Fibroblast of the aortic adventitia (primary cell): ENCODE measurements around the gene ITGA8. TPM values are rescaled to one million over a fixed set of nuclear protein-coding genes. Genes with fewer than 3 reads are reported as not detected.
A peak's percentile ranks its signal among the peaks of the same experiment; 100 is the strongest.

Source experiments
- DNase-seq: peaks from one replicate; pipeline ENCODE4 v3.0.0-alpha.2; 2010; ENCODE audit warnings: low read depth
- H3K4me3 ChIP-seq: 2 replicates; pipeline ENCODE4 v1.5.1; 2011; ENCODE audit warnings: low read depth, mild to moderate bottlenecking, control low read depth, low read length, moderate library complexity
- CTCF ChIP-seq: IDR thresholded peaks from 2 replicates; pipeline ENCODE4 v1.5.1; 2011; ENCODE audit warnings: mild to moderate bottlenecking, low read length, control low read depth, inconsistent platforms; ENCODE audit not compliant: insufficient read depth
- total RNA-seq: library from RNA; depleted of rRNA; stranded (reverse); fragments of >200 nt; gene quantifications from 2 replicates; pipeline ENCODE4 v1.2.3, GENCODE V29; 2012; ENCODE audit warnings: low replicate concordance

ITGA8 gene
- total RNA-seq, 1 donor, result 38.5 TPM

- no peak for DNase-seq
- H3K4me3 ChIP-seq, result no peak overlapping the region
- TF ChIP-seq CTCF, result no peak
Measured at GRCh38 chr10:15723803-15724202, 4.1 kb upstream of the ITGA8 start.

- TF ChIP-seq CTCF, result no peak
- no peak for DNase-seq
- no peak overlapping the region for H3K4me3 ChIP-seq
Measured at GRCh38 chr10:15720635-15721287, 1.0 kb upstream of the ITGA8 start.

GRCh38 chr10:15719049-15719898, 448 bp downstream of the ITGA8 start:
- DNase-seq, result peak; percentile 16
- TF ChIP-seq CTCF, result no peak
- peak overlapping the region; percentile 51 for H3K4me3 ChIP-seq

GRCh38 chr10:15718694-15719048, 1.1 kb downstream of the ITGA8 start:
- H3K4me3 ChIP-seq, result peak overlapping the region; percentile 51
- TF ChIP-seq CTCF, result no peak
- no peak for DNase-seq

- peak; percentile 46 for DNase-seq
- H3K4me3 ChIP-seq, result no peak overlapping the region
- TF ChIP-seq CTCF, result peak; percentile 74
Measured at GRCh38 chr10:15715619-15716227, 4.0 kb downstream of the ITGA8 start.

- H3K4me3 ChIP-seq, result no peak overlapping the region
- TF ChIP-seq CTCF, result no peak
- DNase-seq, result no peak
Measured at GRCh38 chr10:15714847-15715246, 4.9 kb downstream of the ITGA8 start.
